B cell (primary cell): ENCODE data around the gene PIP5KL1. TPM values are rescaled to one million over a fixed set of nuclear protein-coding genes. Genes with fewer than 3 reads are reported as not detected.

Source experiments
- ATAC-seq: fragments of 200-7000 bp; cut with Tn5 transposase; one replicate; pipeline ENCODE4 v1.10.0; 2021; ENCODE audit warnings: low read depth, mild to moderate bottlenecking, moderate number of reproducible peaks, moderate library complexity
- CTCF ChIA-PET: fragments of 350-600 bp; sonication (Branson Sonifier 250); formaldehyde crosslinking; loops from one replicate; lab custom pipeline; 2021; ENCODE audit warnings: antibody characterized with exemption, inconsistent platforms; lab: Charles Lee
- POLR2A ChIA-PET: fragments of 350-600 bp; sonication (Branson Sonifier 250); formaldehyde crosslinking; loops from one replicate; lab custom pipeline; 2021; ENCODE audit warnings: antibody characterized with exemption; lab: Charles Lee
- DNase-seq: peaks from one replicate; pipeline ENCODE4 v3.0.0; 2013
- H2AFZ ChIP-seq: 2 replicates; pipeline ENCODE4 v1.6.1; 2012; ENCODE audit warnings: mild to moderate bottlenecking, low read depth, low read length; ENCODE audit not compliant: insufficient read depth, poor library complexity, severe bottlenecking
- H3K27ac ChIP-seq, 2 donors: 1 replicate in 1 of 2; 2 replicates in 1 of 2; pipeline ENCODE4 v1.5.1; 2012 to 2013; ENCODE audit warnings: low read length in 2 of 2, mild to moderate bottlenecking in 2 of 2, moderate library complexity in 1 of 2
- H3K27me3 ChIP-seq, 4 experiments: fragments of 200-600 bp in 1 of 4; sonication (generic) in 1 of 4; replicated peaks in 1 of 4; 1 replicate in 2 of 4; 2 replicates in 2 of 4; pipeline versions ENCODE4 v1.6.1 to v1.7.0; 2013 to 2016; ENCODE audit warnings: low read length in 3 of 4, mild to moderate bottlenecking in 2 of 4, mixed read lengths in 1 of 4, moderate library complexity in 1 of 4; ENCODE audit not compliant: insufficient read depth in 4 of 4, control insufficient read depth in 3 of 4; ENCODE audit errors: control extremely low read depth in 1 of 4
- H3K36me3 ChIP-seq, 2 experiments: replicated peaks in 1 of 2; 1 replicate in 1 of 2; 2 replicates in 1 of 2; pipeline versions ENCODE4 v1.6.1 to v1.7.1; 2013; ENCODE audit warnings: low read length in 1 of 2; ENCODE audit not compliant: insufficient read depth in 2 of 2, control insufficient read depth in 1 of 2; ENCODE audit errors: control extremely low read depth in 1 of 2, extremely low read depth in 1 of 2
- H3K4me1 ChIP-seq, 2 donors: fragments of 200-600 bp in 1 of 2; sonication (generic) in 1 of 2; 1 replicate in 1 of 2; 2 replicates in 1 of 2; pipeline versions ENCODE4 v1.5.1 to v1.6.1; 2013 to 2017; ENCODE audit warnings: low read length in 2 of 2; ENCODE audit not compliant: control insufficient read depth in 2 of 2, insufficient read depth in 2 of 2
- H3K4me2 ChIP-seq: replicated peaks from 2 replicates; pipeline ENCODE3; 2012; ENCODE audit warnings: mild to moderate bottlenecking, low read depth, low read length; ENCODE audit not compliant: poor library complexity, severe bottlenecking
- H3K4me3 ChIP-seq, 5 experiments: fragments of 200-600 bp in 1 of 5; sonication (generic) in 1 of 5; 1 replicate in 3 of 5; 2 replicates in 2 of 5; pipeline versions ENCODE4 v1.5.1 to v1.7.0; 2011 to 2016; ENCODE audit warnings: low read length in 4 of 5, mild to moderate bottlenecking in 4 of 5, low read depth in 2 of 5, control low read depth in 1 of 5, moderate library complexity in 1 of 5; ENCODE audit not compliant: insufficient read depth in 1 of 5; ENCODE audit errors: control extremely low read depth in 1 of 5, extremely low read depth in 1 of 5
- H3K79me2 ChIP-seq: fragments of 200-600 bp; sonication (generic); one replicate; pipeline ENCODE4 v1.6.0; 2016; ENCODE audit warnings: low read length; ENCODE audit not compliant: control insufficient read depth, insufficient read depth
- H3K9ac ChIP-seq: fragments of 200-600 bp; sonication (generic); 2 replicates; pipeline ENCODE4 v1.6.1; 2017; ENCODE audit warnings: mild to moderate bottlenecking, low read length, moderate library complexity
- H3K9me3 ChIP-seq, 3 donors: one replicate each; pipeline versions ENCODE4 v1.6.1 to v1.7.1; 2013; ENCODE audit warnings: low read length in 2 of 3; ENCODE audit not compliant: control insufficient read depth in 2 of 3, insufficient read depth in 1 of 3; ENCODE audit errors: control extremely low read depth in 1 of 3
- H4K20me1 ChIP-seq: 2 replicates; pipeline ENCODE4 v1.6.0; 2012; ENCODE audit warnings: mild to moderate bottlenecking, low read length; ENCODE audit not compliant: insufficient read depth, control insufficient read depth, poor library complexity, severe bottlenecking
- H3K27ac Mint-ChIP-seq: one replicate; pipeline ENCODE4 v1.8.0; 2021; ENCODE audit warnings: mixed read lengths
- H3K27me3 Mint-ChIP-seq: one replicate; pipeline ENCODE4 v1.8.0; 2021; ENCODE audit warnings: mixed read lengths
- H3K4me1 Mint-ChIP-seq: one replicate; pipeline ENCODE4 v1.8.0; 2021; ENCODE audit warnings: mixed read lengths
- H3K4me3 Mint-ChIP-seq: one replicate; pipeline ENCODE4 v1.8.0; 2021; ENCODE audit warnings: mixed read lengths
- H3K9me3 Mint-ChIP-seq: one replicate; pipeline ENCODE4 v1.8.0; 2022; ENCODE audit warnings: mixed read lengths; ENCODE audit not compliant: insufficient read depth
- EZH2 ChIP-seq: IDR thresholded peaks from 2 replicates; pipeline ENCODE4 v1.6.1; 2012; ENCODE audit warnings: borderline replicate concordance, low read depth, mild to moderate bottlenecking, moderate library complexity, low read length; ENCODE audit not compliant: insufficient read depth, poor library complexity, severe bottlenecking
- WGBS: methylation state at CpG from one replicate; pipeline ENCODE4 v1.1.5; 2013; ENCODE audit warnings: missing lambda C conversion rate; ENCODE audit not compliant: insufficient coverage; 5-methylcytosine and 5-hydroxymethylcytosine counted together
- intact Hi-C: fragments of 100-400 bp; cut with micrococcal nuclease; formaldehyde crosslinking; loops from one replicate; pipeline ENCODE4 v1.10.0; 2022
- polyA plus RNA-seq: library from polyadenylated mRNA; depleted of rRNA; stranded (reverse); fragments of >200 nt; gene quantifications from 2 replicates; pipeline ENCODE4 v1.2.3, GENCODE V29; 2012
- total RNA-seq, 2 donors: library from RNA; stranded (reverse); fragments of 120-200 nt in 1 of 2; gene quantifications; 1 replicate in 1 of 2; 2 replicates in 1 of 2; pipeline versions ENCODE4 v1.2.3 to v1.2.4, GENCODE V29; 2013 to 2022
- TF ChIP-seq, protein P1 (sequence below): fragments of 200-600 bp; IDR thresholded peaks from one replicate; pipeline ENCODE4 v1.8.0; 2022; ENCODE audit warnings: antibody characterized with exemption, mild to moderate bottlenecking

The PIP5KL1 gene
- total and polyA plus RNA-seq, 2 donors (not counting 1 experiment from before 2014, with no cell fraction given): 0.75 to 1.4 TPM

DNA sequence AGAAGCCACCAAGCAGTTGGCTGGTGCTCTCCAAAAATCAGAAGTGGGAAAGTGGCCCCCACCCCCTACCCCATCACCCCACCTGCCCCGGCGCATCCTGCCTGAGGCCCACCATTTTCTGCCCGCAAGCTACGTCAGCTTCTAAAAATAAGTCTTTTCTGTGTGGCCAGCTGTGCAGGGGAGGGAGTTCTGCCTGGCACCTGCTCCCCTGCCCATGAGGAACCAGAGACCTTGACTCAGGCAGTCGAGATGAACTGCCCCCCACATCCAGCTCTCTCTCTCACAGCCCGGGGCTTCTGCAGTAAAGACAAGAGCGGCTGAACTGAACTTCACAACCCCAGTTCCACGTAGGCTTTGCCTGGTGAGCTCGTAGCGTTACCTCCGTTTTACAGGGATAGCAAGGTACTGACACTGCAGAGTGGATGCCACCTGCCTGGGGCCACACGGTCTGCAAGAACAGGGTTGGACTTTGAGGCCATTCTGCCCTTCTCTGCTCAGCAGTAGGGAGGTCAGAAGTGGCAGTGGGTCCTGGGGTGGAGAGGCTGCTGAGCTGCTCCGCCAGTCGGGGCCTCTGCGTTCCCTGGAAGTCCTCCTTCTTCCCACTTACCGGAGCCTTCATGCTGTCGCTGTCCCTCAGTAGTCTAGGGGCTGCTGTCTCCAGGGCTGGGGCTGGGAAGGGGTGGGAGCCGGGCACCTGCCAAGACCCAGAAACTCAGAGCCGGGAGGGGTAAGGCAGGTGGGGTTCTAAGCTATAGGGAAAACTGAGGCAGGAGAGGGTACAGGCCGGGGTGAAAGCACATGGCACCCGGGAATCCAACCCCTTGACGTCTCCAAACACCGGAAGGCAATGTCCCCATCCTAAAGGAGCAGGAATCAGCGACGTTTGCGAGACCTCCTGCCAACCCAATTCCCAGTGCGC is 14.5 kb downstream of the PIP5KL1 start:
- H3K36me3 ChIP-seq: peaks cover 0 to 30% of the 10 kb centered on the region in 2 experiments
- Mint-ChIP-seq H3K27ac (peak overlapping the region; percentile 98), H3K4me1 (peaks cover 73% of the 10 kb centered on the region), H3K9me3 (no peaks in the 10 kb centered on the region), H3K27me3 (no peaks in the 10 kb centered on the region), H3K4me3 (peak overlapping the region; percentile 94)
- H3K79me2 ChIP-seq: peaks cover 69% of the 10 kb centered on the region
- no peak for TF ChIP-seq EZH2
- TF ChIP-seq, protein P1, sequence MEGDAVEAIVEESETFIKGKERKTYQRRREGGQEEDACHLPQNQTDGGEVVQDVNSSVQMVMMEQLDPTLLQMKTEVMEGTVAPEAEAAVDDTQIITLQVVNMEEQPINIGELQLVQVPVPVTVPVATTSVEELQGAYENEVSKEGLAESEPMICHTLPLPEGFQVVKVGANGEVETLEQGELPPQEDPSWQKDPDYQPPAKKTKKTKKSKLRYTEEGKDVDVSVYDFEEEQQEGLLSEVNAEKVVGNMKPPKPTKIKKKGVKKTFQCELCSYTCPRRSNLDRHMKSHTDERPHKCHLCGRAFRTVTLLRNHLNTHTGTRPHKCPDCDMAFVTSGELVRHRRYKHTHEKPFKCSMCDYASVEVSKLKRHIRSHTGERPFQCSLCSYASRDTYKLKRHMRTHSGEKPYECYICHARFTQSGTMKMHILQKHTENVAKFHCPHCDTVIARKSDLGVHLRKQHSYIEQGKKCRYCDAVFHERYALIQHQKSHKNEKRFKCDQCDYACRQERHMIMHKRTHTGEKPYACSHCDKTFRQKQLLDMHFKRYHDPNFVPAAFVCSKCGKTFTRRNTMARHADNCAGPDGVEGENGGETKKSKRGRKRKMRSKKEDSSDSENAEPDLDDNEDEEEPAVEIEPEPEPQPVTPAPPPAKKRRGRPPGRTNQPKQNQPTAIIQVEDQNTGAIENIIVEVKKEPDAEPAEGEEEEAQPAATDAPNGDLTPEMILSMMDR: no peak
- H3K4me3 ChIP-seq: peak overlapping the region; percentile 71 to 99 (median 79)
- H3K27me3 ChIP-seq: no peaks in the 10 kb centered on the region
- H3K27ac ChIP-seq: peak overlapping the region; percentile 89 to 91
- DNase-seq (peak; percentile 92), ATAC-seq (peak; percentile 34)
- H2AFZ ChIP-seq: peak overlapping the region; percentile 68
- H3K9me3 ChIP-seq: no peaks in the 10 kb centered on the region
- H3K4me2 ChIP-seq: peak overlapping the region; percentile 100
- H3K4me1 ChIP-seq: peaks cover 39 to 77% of the 10 kb centered on the region in 2 donors
- POLR2A ChIA-PET: interaction anchor here (0.6 to 6.4 kb wide), 18 partner anchors 14 to 1973 kb away, joined by 3 to 228 read pairs (median 4); partner anchors contain the start of genes CDK9, ENG, ST6GALNAC6 and TOR2A
- no peaks in the 10 kb centered on the region for H4K20me1 ChIP-seq
- intact Hi-C loops: loop anchor here (2.0 to 5.0 kb wide), 2 partner anchors 304 to 691 kb away; partner anchors contain the start of gene STXBP1
- CTCF ChIA-PET: interaction anchor here (0.6 to 17.3 kb wide), 11 partner anchors 11 to 329 kb away, joined by 3 to 237 read pairs (median 5); partner anchors contain the start of genes SH2D3C and TOR2A
- WGBS: 4% methylated on average over 18 of the region's 27 CpGs
- H3K9ac ChIP-seq: peak overlapping the region; percentile 97
